Measurements from ENCODE around the gene EFNA5. TPM values are rescaled to one million over a fixed set of nuclear protein-coding genes. Genes with fewer than 3 reads are reported as not detected.

EFNA5 gene
- total RNA-seq, 1 donor from 2014 or later, result 38.9 TPM

DNA sequence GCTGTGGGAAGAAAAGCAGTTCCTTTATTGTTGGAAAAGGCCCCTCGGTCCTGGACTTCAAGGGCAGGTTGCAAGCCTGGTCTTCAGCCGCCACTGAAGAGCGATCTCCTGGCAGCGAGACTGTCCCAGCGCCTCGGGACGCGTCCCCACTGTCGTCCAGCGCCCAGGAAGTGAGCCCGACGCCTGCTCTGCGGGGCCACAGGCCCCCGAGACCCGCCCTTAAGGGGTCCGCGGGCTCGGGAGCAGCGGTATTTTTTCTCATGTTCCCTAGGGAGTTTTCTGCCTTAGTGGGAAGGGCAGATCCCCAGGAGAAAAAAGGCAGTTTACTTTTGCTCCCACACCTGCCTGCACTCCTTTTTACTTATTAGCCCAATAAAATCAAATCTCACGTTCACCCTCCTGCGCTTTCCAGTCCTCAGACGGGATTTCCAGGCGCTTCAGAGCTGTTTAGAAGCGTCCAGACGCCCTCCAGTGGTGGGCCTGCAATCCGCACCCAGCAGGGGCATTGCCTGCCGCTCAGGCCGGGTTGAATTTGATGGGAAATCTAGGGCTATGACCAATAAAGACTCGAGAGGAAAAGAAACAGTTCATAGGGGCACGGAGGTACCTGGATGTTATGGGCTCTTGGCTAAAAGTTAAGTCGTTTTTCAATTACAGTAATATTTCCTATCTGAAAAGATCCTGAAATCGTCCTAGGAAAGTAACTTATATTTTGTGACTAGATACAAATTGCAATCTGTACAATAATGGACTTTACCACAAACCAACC is 2.8 kb upstream of the EFNA5 start:
- TF ChIP-seq, protein P1, sequence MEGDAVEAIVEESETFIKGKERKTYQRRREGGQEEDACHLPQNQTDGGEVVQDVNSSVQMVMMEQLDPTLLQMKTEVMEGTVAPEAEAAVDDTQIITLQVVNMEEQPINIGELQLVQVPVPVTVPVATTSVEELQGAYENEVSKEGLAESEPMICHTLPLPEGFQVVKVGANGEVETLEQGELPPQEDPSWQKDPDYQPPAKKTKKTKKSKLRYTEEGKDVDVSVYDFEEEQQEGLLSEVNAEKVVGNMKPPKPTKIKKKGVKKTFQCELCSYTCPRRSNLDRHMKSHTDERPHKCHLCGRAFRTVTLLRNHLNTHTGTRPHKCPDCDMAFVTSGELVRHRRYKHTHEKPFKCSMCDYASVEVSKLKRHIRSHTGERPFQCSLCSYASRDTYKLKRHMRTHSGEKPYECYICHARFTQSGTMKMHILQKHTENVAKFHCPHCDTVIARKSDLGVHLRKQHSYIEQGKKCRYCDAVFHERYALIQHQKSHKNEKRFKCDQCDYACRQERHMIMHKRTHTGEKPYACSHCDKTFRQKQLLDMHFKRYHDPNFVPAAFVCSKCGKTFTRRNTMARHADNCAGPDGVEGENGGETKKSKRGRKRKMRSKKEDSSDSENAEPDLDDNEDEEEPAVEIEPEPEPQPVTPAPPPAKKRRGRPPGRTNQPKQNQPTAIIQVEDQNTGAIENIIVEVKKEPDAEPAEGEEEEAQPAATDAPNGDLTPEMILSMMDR (IDR thresholded peaks at IDR 0.05), result peak; percentile 98

DNA sequence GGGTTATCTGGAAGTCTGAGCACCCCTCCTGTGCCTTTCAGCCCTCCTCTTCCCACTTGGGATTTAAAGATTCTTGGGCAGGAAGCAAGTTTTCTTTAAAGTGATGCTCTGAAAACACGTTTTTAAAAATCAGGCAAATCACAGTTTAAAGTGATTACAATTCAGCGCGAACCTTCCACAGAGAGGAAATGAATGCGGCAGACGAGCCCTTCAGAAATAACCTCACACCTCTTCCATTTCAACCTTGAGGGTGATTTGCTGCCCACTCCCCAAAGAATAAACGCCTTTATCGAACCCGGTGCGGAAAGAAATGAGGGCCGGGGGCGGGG is 2.3 kb upstream of the EFNA5 start:
- Mint-ChIP-seq H3K27ac (ENCODE audit: unreplicated experiment) (peak overlapping the region; percentile 96), H3K9me3 (ENCODE audit: low read depth) (no peaks in the 10 kb centered on the region), H3K27me3 (ENCODE audit: low read depth) (no peaks in the 10 kb centered on the region), H3K36me3 (ENCODE audit: low read depth) (no peaks in the 10 kb centered on the region), H3K4me1 (ENCODE audit: low read depth) (peaks cover 29% of the 10 kb centered on the region), H3K4me3 (ENCODE audit: unreplicated experiment) (peak overlapping the region; percentile 91)
- no peak for DNase-seq (ENCODE audit: low spot score)
- TF ChIP-seq, protein P1 (IDR thresholded peaks at IDR 0.05), result no peak

More for the DNA sequence above, 2.8 kb upstream of the EFNA5 start:
- no peaks in the 10 kb centered on the region for H3K27me3 Mint-ChIP-seq (ENCODE audit: low read depth)
- no peaks in the 10 kb centered on the region for H3K36me3 Mint-ChIP-seq (ENCODE audit: low read depth)
- peak overlapping the region; percentile 91 for H3K4me3 Mint-ChIP-seq (ENCODE audit: unreplicated experiment)
- H3K27ac Mint-ChIP-seq (ENCODE audit: unreplicated experiment), result peak overlapping the region; percentile 96
- no peaks in the 10 kb centered on the region for H3K9me3 Mint-ChIP-seq (ENCODE audit: low read depth)
- peaks cover 24% of the 10 kb centered on the region for H3K4me1 Mint-ChIP-seq (ENCODE audit: low read depth)
- DNase-seq (ENCODE audit: low spot score), result no peak

DNA sequence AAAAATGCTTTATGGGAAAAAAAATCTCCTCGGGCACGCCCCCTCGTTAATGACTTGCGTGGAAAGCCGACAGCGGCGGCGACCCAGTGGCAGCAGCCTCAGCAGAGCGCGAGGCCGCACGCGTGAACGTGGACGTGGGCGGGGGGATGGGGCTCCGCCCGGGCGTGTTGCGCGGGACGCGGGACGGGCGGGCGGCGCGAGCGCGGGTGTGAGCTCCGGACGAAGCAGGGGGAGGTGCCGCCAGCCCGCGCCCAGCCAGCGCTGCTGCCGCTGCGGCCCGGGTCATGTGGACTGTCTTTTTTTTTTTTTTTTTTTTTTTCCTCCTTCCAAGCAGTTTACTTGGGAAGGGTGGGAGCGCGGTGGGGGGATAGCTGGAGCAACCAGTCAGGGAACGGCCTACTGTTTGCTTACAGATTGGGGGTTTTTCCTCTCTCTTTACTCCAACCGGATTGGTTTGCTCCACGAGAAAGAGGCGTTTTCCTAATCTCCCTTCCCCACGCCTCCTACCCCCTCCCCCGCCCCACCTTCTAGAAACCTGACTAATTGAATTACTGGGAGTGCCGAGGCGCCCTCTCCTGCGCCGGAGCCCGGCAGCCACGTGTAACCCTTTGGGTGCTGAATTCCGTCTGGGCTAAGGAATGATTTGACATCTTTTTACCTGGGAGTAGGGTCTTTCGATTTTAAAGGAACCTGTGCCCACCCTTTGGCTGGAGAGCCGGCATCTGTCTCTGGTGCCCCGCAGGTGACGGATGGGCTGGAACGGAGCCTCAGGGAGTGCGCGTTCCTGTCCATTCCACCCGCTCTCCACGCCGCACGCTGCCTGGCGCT is 1.7 kb upstream of the EFNA5 start:
- Mint-ChIP-seq H3K27ac (ENCODE audit: unreplicated experiment) (peak overlapping the region; percentile 96), H3K27me3 (ENCODE audit: low read depth) (no peaks in the 10 kb centered on the region), H3K9me3 (ENCODE audit: low read depth) (no peaks in the 10 kb centered on the region), H3K4me1 (ENCODE audit: low read depth) (peaks cover 32% of the 10 kb centered on the region), H3K4me3 (ENCODE audit: unreplicated experiment) (peak overlapping the region; percentile 91), H3K36me3 (ENCODE audit: low read depth) (no peaks in the 10 kb centered on the region)
- TF ChIP-seq, protein P1 (IDR thresholded peaks at IDR 0.05), result no peak
- peak; percentile 94 for DNase-seq (ENCODE audit: low spot score)

DNA sequence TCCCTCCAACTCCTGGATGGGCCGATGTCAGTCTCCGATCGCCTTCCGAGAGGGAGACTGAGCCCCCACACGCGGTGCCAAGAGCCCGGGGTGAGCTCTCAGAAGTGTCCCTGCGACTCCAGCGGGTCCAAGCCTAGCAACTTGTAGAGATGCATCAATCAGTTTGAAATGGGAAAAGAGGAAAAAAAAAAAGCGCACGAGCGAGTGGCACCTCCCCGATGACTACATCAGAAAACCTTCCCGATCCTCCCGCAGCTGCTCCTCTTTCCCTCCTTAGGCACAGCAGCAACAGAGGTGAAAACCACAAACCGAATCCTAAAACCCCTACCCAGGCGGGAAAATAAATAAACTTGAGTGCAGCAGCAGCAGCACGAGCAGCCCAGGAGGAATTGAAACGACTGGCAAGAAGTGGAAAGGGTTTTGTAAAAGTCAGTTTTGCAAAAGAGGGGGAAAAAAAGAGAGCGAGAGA is 1.0 kb upstream of the EFNA5 start:
- Mint-ChIP-seq H3K27ac (ENCODE audit: unreplicated experiment) (peak overlapping the region; percentile 96), H3K4me1 (ENCODE audit: low read depth) (peaks cover 35% of the 10 kb centered on the region), H3K9me3 (ENCODE audit: low read depth) (no peaks in the 10 kb centered on the region), H3K4me3 (ENCODE audit: unreplicated experiment) (peak overlapping the region; percentile 91), H3K36me3 (ENCODE audit: low read depth) (no peaks in the 10 kb centered on the region), H3K27me3 (ENCODE audit: low read depth) (no peaks in the 10 kb centered on the region)
- TF ChIP-seq, protein P1 (IDR thresholded peaks at IDR 0.05), result no peak
- DNase-seq (ENCODE audit: low spot score), result no peak
